ENCODE results near the gene LDHB. TPM values are rescaled to one million over a fixed set of nuclear protein-coding genes. Genes with fewer than 3 reads are reported as not detected.

The LDHB gene
- total and polyA plus RNA-seq, 9 of the 15 experiments (the other 6 are each of a cell fraction or from before 2014, with no cell fraction given), result 743 to 2,680 (median 968) TPM

GRCh38 chr12:21694660-21695059 is 37.0 kb upstream of the LDHB start:
- in situ Hi-C loops (cut with MboI), result loop anchor here (5.0 kb wide), 1 partner anchor 748 kb away; no protein-coding TSS in a partner anchor
- intact Hi-C loops (cut with micrococcal nuclease), result loop anchor here (5.0 to 10.0 kb wide), 2 partner anchors 640 to 748 kb away; partner anchors contain the start of gene ST8SIA1
- no peak for TF ChIP-seq MTF1 (CRISPR knock-in tag; IDR thresholded peaks at IDR 0.05; ENCODE audit: borderline replicate concordance)
- TF ChIP-seq HES1 (IDR thresholded peaks at IDR 0.05; ENCODE audit: low read depth), result no peak
- TF ChIP-seq SAFB2 (IDR thresholded peaks at IDR 0.05; ENCODE audit: borderline replicate concordance, low read depth, low read length, severe bottlenecking), result no peak
- no peak for TF ChIP-seq MYNN (IDR thresholded peaks at IDR 0.05)
- TF ChIP-seq MYNN (CRISPR knock-in tag; IDR thresholded peaks at IDR 0.05), result no peak
- TF ChIP-seq ATF6 (CRISPR knock-in tag; IDR thresholded peaks at IDR 0.05), result no peak
- no peak for TF ChIP-seq KLF10 (CRISPR knock-in tag; IDR thresholded peaks at IDR 0.05)

More at GRCh38 chr12:21694660-21695059, 37.0 kb upstream of the LDHB start:
- 33% methylated on average over 10 of the region's 10 CpGs for WGBS (ENCODE audit: insufficient coverage, low coverage, missing lambda C conversion rate)
- no peaks in the 10 kb centered on the region for H3K9me1 ChIP-seq (ENCODE audit: control insufficient read depth, insufficient read depth, low read length)
- H3K79me2 ChIP-seq (ENCODE audit: control insufficient read depth, insufficient read depth, low read length), result no peaks in the 10 kb centered on the region
- no TSS peak for BruUV-seq (replicated peaks)
- ATAC-seq (no peak), FAIRE-seq (no peak), DNase-seq (ENCODE audit: extremely low read depth in 1 of 4, low spot score in 3 of 4) (no peak)
- no peaks in the 10 kb centered on the region for H3K36me3 ChIP-seq (ENCODE audit: control insufficient read depth, insufficient read depth, low read length)
- ChIA-PET POLR2A (no interaction called here), CTCF (ENCODE audit: low intra/inter-chr PET ratio) (no interaction called here)
- H3K27me3 ChIP-seq (ENCODE audit: control insufficient read depth in 2 of 2, insufficient read depth in 2 of 2, low read length in 2 of 2), result no peaks in the 10 kb centered on the region
- no peaks in the 10 kb centered on the region for H4K20me1 ChIP-seq (replicated peaks; ENCODE audit: control insufficient read depth, insufficient read depth, low read length)
- no peaks in the 10 kb centered on the region for H3K9me3 ChIP-seq (replicated peaks; ENCODE audit: control insufficient read depth, insufficient read depth, low read depth, low read length)
- H3K27ac ChIP-seq (ENCODE audit: extremely low read depth, low read depth, low read length), result no peak overlapping the region
- H3K9ac ChIP-seq (ENCODE audit: insufficient read depth in 1 of 2, low read depth in 2 of 2, low read length in 2 of 2), result peak overlapping the region in 1 of 2 experiments; percentile 52; a peak in 1 of 4 replicates
- no peak overlapping the region for H3K4me2 ChIP-seq (ENCODE audit: insufficient read depth, low read length)
- peak overlapping the region; percentile 61; the same call in 1 of the 2 replicates for H2AFZ ChIP-seq (ENCODE audit: low read depth, low read length)
- peaks cover 0 to 3% of the 10 kb centered on the region in 2 experiments; a peak in 1 of 5 replicates for H3K4me1 ChIP-seq (replicated peaks in 1 of 2; ENCODE audit: control insufficient read depth in 2 of 2, insufficient read depth in 2 of 2, low read length in 2 of 2)
- H3K4me3 ChIP-seq, result no peak overlapping the region

All from K562 (cell line).